ENCODE data around the gene KMT2C.

Gene KMT2C

DNA sequence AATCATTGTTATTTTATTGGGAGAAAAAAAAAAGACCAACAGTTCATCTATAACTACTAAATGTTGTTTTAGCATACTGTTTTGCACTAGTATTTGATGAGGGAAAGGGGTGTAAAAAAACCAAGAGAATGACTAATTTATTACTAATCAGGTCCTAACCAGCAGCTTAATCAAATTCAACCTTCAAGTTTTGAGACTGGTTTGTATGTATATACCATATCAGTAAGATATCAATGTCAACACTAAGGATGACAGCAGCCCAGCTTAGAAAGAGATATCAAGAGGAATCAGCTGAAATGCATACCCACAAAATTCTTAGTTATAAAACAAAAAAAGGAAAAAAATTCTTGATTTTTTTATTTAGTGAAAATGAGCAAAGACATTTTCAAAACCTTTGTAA lies 122.6 kb downstream of the KMT2C start:
- Histone ChIP-seq H3K4me1 (ENCODE audit: control insufficient read depth, insufficient read depth, low read length) (peaks cover 6% of the 10 kb centered on the region), H3K9me3 (ENCODE audit: control insufficient read depth, insufficient read depth, low read depth, low read length) (no peaks in the 10 kb centered on the region), H3K36me3 (ENCODE audit: control insufficient read depth in 2 of 2, insufficient read depth in 1 of 2, low read length in 2 of 2) (peaks cover 15 to 30% of the 10 kb centered on the region in 2 experiments; a peak in 2 of 3 replicates), H3K4me3 (ENCODE audit: low read depth, low read length) (no peak overlapping the region), H3K27ac (ENCODE audit: extremely low read depth, low read depth, low read length) (no peak overlapping the region)
- ChIA-PET CTCF (interaction anchor here (0.6 kb wide), 1 partner anchor 25 kb away, joined by 3 read pairs; no protein-coding TSS in a partner anchor), POLR2A (interaction anchor here (1.2 kb wide), 1 partner anchor 123 kb away, joined by 7 read pairs; the partner anchor contains the start of gene KMT2C)
- TF ChIP-seq, protein P1, sequence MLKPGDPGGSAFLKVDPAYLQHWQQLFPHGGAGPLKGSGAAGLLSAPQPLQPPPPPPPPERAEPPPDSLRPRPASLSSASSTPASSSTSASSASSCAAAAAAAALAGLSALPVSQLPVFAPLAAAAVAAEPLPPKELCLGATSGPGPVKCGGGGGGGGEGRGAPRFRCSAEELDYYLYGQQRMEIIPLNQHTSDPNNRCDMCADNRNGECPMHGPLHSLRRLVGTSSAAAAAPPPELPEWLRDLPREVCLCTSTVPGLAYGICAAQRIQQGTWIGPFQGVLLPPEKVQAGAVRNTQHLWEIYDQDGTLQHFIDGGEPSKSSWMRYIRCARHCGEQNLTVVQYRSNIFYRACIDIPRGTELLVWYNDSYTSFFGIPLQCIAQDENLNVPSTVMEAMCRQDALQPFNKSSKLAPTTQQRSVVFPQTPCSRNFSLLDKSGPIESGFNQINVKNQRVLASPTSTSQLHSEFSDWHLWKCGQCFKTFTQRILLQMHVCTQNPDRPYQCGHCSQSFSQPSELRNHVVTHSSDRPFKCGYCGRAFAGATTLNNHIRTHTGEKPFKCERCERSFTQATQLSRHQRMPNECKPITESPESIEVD (tag by site-specific recombination; IDR thresholded peaks at IDR 0.05) = peak; percentile 27; the same call in 1 of the 2 replicates
- TF ChIP-seq, protein P2, sequence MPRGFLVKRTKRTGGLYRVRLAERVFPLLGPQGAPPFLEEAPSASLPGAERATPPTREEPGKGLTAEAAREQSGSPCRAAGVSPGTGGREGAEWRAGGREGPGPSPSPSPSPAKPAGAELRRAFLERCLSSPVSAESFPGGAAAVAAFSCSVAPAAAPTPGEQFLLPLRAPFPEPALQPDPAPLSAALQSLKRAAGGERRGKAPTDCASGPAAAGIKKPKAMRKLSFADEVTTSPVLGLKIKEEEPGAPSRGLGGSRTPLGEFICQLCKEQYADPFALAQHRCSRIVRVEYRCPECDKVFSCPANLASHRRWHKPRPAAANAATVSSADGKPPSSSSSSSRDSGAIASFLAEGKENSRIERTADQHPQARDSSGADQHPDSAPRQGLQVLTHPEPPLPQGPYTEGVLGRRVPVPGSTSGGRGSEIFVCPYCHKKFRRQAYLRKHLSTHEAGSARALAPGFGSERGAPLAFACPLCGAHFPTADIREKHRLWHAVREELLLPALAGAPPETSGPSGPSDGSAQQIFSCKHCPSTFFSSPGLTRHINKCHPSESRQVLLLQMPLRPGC (tag by site-specific recombination; IDR thresholded peaks at IDR 0.05) = no peak

DNA sequence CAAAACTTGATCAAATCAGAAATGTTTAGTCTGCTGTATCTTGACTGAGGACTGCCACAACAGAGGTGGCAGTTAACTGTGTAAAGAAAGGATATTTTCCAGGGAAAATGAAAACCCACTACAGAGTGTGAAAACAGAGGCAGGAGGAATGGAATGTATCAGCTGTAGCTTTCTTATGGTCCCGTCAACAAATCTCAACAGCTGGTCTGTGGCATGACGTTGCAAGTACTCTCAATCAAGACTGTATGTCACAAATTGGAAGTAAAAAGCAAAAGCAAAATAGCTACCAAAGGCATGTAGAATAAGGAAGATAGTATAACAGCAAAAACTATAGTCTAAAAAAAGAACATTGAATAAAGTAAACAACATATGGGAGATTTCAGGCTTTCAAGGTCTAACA lies 123.5 kb downstream of the KMT2C start:
- Histone ChIP-seq H3K27ac (ENCODE audit: extremely low read depth, low read depth, low read length) (no peak overlapping the region), H3K4me1 (ENCODE audit: control insufficient read depth, insufficient read depth, low read length) (peaks cover 6% of the 10 kb centered on the region), H3K4me3 (ENCODE audit: low read depth, low read length) (no peak overlapping the region), H3K9me3 (ENCODE audit: control insufficient read depth, insufficient read depth, low read depth, low read length) (no peaks in the 10 kb centered on the region), H3K36me3 (ENCODE audit: control insufficient read depth in 2 of 2, insufficient read depth in 1 of 2, low read length in 2 of 2) (peaks cover 15 to 39% of the 10 kb centered on the region in 2 experiments; a peak in 2 of 3 replicates)
- POLR2A ChIA-PET = no interaction called here
- CTCF ChIA-PET = interaction anchor here (1.0 kb wide), 1 partner anchor 333 kb away, joined by 3 read pairs; no protein-coding TSS in a partner anchor
- 0 out of 2 replicates have a peak, but pooled peaks have one; percentile 29 for TF ChIP-seq PRDM1 (tag by site-specific recombination; IDR thresholded peaks at IDR 0.05)
- TF ChIP-seq, protein P3, sequence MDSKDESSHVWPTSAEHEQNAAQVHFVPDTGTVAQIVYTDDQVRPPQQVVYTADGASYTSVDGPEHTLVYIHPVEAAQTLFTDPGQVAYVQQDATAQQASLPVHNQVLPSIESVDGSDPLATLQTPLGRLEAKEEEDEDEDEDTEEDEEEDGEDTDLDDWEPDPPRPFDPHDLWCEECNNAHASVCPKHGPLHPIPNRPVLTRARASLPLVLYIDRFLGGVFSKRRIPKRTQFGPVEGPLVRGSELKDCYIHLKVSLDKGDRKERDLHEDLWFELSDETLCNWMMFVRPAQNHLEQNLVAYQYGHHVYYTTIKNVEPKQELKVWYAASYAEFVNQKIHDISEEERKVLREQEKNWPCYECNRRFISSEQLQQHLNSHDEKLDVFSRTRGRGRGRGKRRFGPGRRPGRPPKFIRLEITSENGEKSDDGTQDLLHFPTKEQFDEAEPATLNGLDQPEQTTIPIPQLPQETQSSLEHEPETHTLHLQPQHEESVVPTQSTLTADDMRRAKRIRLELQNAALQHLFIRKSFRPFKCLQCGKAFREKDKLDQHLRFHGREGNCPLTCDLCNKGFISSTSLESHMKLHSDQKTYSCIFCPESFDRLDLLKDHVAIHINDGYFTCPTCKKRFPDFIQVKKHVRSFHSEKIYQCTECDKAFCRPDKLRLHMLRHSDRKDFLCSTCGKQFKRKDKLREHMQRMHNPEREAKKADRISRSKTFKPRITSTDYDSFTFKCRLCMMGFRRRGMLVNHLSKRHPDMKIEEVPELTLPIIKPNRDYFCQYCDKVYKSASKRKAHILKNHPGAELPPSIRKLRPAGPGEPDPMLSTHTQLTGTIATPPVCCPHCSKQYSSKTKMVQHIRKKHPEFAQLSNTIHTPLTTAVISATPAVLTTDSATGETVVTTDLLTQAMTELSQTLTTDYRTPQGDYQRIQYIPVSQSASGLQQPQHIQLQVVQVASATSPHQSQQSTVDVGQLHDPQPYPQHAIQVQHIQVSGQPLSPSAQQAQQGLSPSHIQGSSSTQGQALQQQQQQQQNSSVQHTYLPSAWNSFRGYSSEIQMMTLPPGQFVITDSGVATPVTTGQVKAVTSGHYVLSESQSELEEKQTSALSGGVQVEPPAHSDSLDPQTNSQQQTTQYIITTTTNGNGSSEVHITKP (tag by site-specific recombination; IDR thresholded peaks at IDR 0.05) = no peak
- TF ChIP-seq WT1 (tag by site-specific recombination; IDR thresholded peaks at IDR 0.05) = no peak

DNA sequence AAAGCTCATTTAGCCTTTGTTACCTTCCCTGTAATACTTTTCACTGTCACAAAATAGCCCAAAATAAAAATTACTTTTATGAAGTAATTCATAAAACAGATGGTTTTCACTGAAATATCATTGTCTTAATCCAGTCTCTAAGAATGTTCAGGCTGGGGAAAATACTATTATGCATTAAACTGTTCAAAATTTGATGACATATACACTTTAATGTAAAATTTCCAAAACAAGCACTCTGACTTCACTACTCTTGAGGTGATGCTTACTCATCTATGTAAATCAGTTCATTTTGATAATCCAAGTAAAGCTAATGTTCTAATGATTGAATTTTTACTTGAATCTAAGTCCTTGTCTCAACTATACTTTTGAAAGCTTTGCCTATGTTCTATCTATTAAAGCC lies 127.9 kb downstream of the KMT2C start:
- Histone ChIP-seq H3K9me3 (ENCODE audit: control insufficient read depth, insufficient read depth, low read depth, low read length) (no peaks in the 10 kb centered on the region), H3K4me1 (ENCODE audit: control insufficient read depth, insufficient read depth, low read length) (no peaks in the 10 kb centered on the region), H3K36me3 (ENCODE audit: control insufficient read depth in 2 of 2, insufficient read depth in 1 of 2, low read length in 2 of 2) (peaks cover 15 to 67% of the 10 kb centered on the region in 2 experiments; a peak in 2 of 3 replicates), H3K27ac (ENCODE audit: extremely low read depth, low read depth, low read length) (no peak overlapping the region), H3K4me3 (ENCODE audit: low read depth, low read length) (no peak overlapping the region)
- TF ChIP-seq ZNF76 (tag by site-specific recombination; IDR thresholded peaks at IDR 0.05; ENCODE audit: borderline replicate concordance, low read depth) = no peak
- TF ChIP-seq ZBTB21 (tag by site-specific recombination; IDR thresholded peaks at IDR 0.05) = no peak
- no peak for TF ChIP-seq ZNF350 (tag by site-specific recombination; IDR thresholded peaks at IDR 0.05)
- no peak for TF ChIP-seq ZNF624 (tag by site-specific recombination; IDR thresholded peaks at IDR 0.05)
- TF ChIP-seq, protein P1 (tag by site-specific recombination; IDR thresholded peaks at IDR 0.05) = no peak
- no peak for TF ChIP-seq KLF8 (tag by site-specific recombination; IDR thresholded peaks at IDR 0.05)
- TF ChIP-seq HOXC10 (CRISPR knock-in tag; IDR thresholded peaks at IDR 0.05) = no peak
- TF ChIP-seq ZNF626 (tag by site-specific recombination; IDR thresholded peaks at IDR 0.05) = no peak
- TF ChIP-seq SCRT1 (tag by site-specific recombination; IDR thresholded peaks at IDR 0.05; ENCODE audit: borderline replicate concordance) = no peak
- TF ChIP-seq ZBTB7A (tag by site-specific recombination; IDR thresholded peaks at IDR 0.05; ENCODE audit: low read depth) = no peak
- no peak for TF ChIP-seq ZNF423 (tag by site-specific recombination; IDR thresholded peaks at IDR 0.05)
- TF ChIP-seq ZNF621 (tag by site-specific recombination; IDR thresholded peaks at IDR 0.05) = no peak
- TF ChIP-seq ZNF121 (tag by site-specific recombination; IDR thresholded peaks at IDR 0.05) = no peak
- TF ChIP-seq ZNF645 (tag by site-specific recombination; IDR thresholded peaks at IDR 0.05) = no peak
- TF ChIP-seq ZNF791 (tag by site-specific recombination; IDR thresholded peaks at IDR 0.05) = no peak
- TF ChIP-seq KLF16 (tag by site-specific recombination; IDR thresholded peaks at IDR 0.05) = no peak
- ChIA-PET POLR2A (no interaction called here), CTCF (no interaction called here)
